ENCODE measurements around the gene RDH13.

GRCh38 chr19:55087542-55087901 is 24.6 kb upstream of the RDH13 start:
- TF ChIP-seq GATA2 (IDR thresholded peaks at IDR 0.05; ENCODE audit: low read depth, low read length) (no peak), GATA3 (IDR thresholded peaks at IDR 0.05; ENCODE audit: low read depth, low read length) (no peak)
